NCI-H82 (cell line): ENCODE results near the gene TRIO.
A peak's percentile ranks its signal among the peaks of the same experiment; 100 is the strongest.

Source experiments
- DNase-seq: peaks from one replicate; lab custom pipeline; 2025; lab: John Stamatoyannopoulos, UW

The TRIO gene

GRCh38 chr5:14168144-14168792 is 25.1 kb downstream of the TRIO start:
- peak; percentile 23 for DNase-seq

- peak; percentile 82 for DNase-seq
Observed at GRCh38 chr5:14168793-14169262, 25.7 kb downstream of the TRIO start.

GRCh38 chr5:14171046-14171445 is 27.9 kb downstream of the TRIO start:
- DNase-seq, result no peak

- no peak for DNase-seq
Observed at GRCh38 chr5:14171621-14172020, 28.5 kb downstream of the TRIO start.

GRCh38 chr5:14172149-14172795 is 29.1 kb downstream of the TRIO start:
- DNase-seq, result peak; percentile 66

- peak; percentile 91 for DNase-seq
Observed at GRCh38 chr5:14173377-14174229, 30.5 kb downstream of the TRIO start.

- DNase-seq, result peak; percentile 58
Observed at GRCh38 chr5:14174230-14174636, 31.1 kb downstream of the TRIO start.

- no peak for DNase-seq
Observed at GRCh38 chr5:14175381-14175780, 32.2 kb downstream of the TRIO start.

- no peak for DNase-seq
Observed at GRCh38 chr5:14176888-14177287, 33.7 kb downstream of the TRIO start.

GRCh38 chr5:14177634-14178033 is 34.5 kb downstream of the TRIO start:
- peak; percentile 25 for DNase-seq

GRCh38 chr5:14178091-14178490 is 34.9 kb downstream of the TRIO start:
- peak; percentile 40 for DNase-seq

- DNase-seq, result peak; percentile 60
Observed at GRCh38 chr5:14178671-14179211, 35.6 kb downstream of the TRIO start.

GRCh38 chr5:14179446-14179845 is 36.3 kb downstream of the TRIO start:
- no peak for DNase-seq

- DNase-seq, result no peak
Observed at GRCh38 chr5:14180437-14180836, 37.3 kb downstream of the TRIO start.

- DNase-seq, result no peak
Observed at GRCh38 chr5:14181299-14181968, 38.3 kb downstream of the TRIO start.

GRCh38 chr5:14182761-14183160 is 39.6 kb downstream of the TRIO start:
- no peak for DNase-seq

- DNase-seq, result no peak
Observed at GRCh38 chr5:14183187-14183939, 40.2 kb downstream of the TRIO start.

GRCh38 chr5:14184082-14184481 is 40.9 kb downstream of the TRIO start:
- no peak for DNase-seq

- DNase-seq, result no peak
Observed at GRCh38 chr5:14184725-14185124, 41.6 kb downstream of the TRIO start.

GRCh38 chr5:14185326-14186058 is 42.4 kb downstream of the TRIO start:
- no peak for DNase-seq
